GM19467 (cell line): ENCODE results near the gene TBL1X.
A peak's percentile ranks its signal among the peaks of the same experiment; 100 is the strongest.

ENCODE experiments used
- ATAC-seq: cut with Tn5 transposase; IDR thresholded peaks from one replicate; pipeline ENCODE4 v1.9.1; 2021; ENCODE audit warnings: mild to moderate bottlenecking, moderate library complexity; ENCODE audit not compliant: unreplicated experiment

TBL1X gene

DNA sequence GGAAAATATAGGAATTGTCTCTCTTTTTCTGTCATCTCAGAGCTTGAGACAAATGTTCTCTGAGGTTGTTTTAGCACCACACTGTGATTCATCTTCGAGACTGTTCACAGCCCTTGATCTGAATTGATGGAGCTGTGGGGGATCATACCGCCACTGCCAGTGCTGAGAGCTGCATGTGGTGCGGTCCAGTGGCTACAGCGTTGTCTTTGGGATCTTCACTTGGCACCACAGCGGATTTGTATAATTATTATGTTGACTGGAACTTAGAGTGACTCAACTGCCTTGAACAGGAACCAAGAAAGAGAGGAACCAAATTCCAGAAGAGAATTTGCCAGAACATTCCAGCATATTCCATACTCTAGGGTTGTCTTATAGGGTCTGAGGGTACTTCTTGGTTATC is 29.1 kb downstream of the TBL1X start:
- ATAC-seq = no peak

GRCh38 chrX:9494771-9495170 is 29.9 kb downstream of the TBL1X start:
- ATAC-seq = no peak

GRCh38 chrX:9495496-9495895 is 30.6 kb downstream of the TBL1X start:
- no peak for ATAC-seq

GRCh38 chrX:9498236-9498635 is 33.4 kb downstream of the TBL1X start:
- ATAC-seq = no peak

DNA sequence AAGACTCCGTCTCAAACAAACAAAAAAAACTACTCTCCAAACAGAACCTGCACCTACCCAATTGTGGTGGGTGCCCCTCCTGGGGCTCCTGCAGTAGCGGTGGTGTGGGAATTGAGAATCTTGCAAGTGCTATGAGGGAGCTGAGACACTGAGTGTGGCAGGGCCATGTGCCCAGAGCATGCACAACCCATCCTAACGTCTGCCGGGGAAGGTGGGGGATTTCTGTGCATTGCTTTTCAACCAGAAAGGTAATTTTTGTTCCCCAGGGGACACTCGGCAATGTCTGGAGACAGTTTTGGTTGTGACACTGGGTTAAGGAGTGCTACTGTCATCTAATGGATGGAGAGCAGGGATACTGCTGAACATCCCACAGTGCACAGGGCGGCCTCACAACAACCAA is 35.7 kb downstream of the TBL1X start:
- ATAC-seq = no peak

DNA sequence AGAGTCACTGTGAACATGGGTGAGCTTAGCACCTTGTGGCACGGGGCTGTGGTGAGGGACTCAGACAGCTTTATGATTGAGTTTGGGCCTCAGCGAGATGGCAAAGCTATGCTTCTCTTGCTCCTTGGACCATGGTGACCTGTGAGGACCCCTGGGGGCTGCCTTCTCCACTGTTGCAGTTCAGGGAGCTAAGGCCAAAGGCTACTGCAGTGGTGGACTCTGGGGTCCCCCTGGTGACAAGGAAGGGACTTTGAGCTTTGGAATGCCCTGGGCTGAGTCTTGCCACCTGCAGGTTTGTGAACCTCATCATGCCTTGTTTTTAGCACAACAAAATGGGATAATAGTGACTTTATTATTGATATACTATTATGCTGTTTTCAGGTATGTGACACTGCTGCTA is 36.5 kb downstream of the TBL1X start:
- ATAC-seq = no peak

GRCh38 chrX:9503261-9503660 is 38.4 kb downstream of the TBL1X start:
- ATAC-seq = no peak

- ATAC-seq = no peak
Observed at GRCh38 chrX:9510366-9510765, 45.5 kb downstream of the TBL1X start.

GRCh38 chrX:9510980-9511379 is 46.1 kb downstream of the TBL1X start:
- ATAC-seq = no peak

GRCh38 chrX:9515489-9515888 is 50.6 kb downstream of the TBL1X start:
- no peak for ATAC-seq

GRCh38 chrX:9515973-9516538 is 51.2 kb downstream of the TBL1X start:
- ATAC-seq = no peak

- no peak for ATAC-seq
Observed at GRCh38 chrX:9516635-9517034, 51.8 kb downstream of the TBL1X start.

DNA sequence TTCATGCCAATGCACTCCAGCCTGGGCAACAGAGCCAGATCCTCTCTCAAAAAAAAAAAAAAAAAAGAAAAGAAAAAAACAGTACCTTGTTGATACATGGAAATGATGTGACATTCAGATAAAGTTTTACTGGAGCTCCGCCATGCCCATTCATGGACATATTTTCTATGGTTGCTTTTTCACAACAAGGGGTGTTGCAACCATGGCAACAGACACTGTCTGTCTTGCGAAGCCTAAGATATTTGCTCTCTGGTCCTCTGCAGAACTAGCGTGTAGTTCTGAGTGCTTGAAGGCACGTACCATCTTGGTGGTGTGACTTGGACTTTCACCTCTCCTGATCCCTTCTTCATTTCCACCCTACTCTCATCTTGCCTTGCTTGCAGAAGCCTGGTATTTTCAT is 53.2 kb downstream of the TBL1X start:
- ATAC-seq = no peak

GRCh38 chrX:9518889-9519288 is 54.0 kb downstream of the TBL1X start:
- ATAC-seq = no peak

DNA sequence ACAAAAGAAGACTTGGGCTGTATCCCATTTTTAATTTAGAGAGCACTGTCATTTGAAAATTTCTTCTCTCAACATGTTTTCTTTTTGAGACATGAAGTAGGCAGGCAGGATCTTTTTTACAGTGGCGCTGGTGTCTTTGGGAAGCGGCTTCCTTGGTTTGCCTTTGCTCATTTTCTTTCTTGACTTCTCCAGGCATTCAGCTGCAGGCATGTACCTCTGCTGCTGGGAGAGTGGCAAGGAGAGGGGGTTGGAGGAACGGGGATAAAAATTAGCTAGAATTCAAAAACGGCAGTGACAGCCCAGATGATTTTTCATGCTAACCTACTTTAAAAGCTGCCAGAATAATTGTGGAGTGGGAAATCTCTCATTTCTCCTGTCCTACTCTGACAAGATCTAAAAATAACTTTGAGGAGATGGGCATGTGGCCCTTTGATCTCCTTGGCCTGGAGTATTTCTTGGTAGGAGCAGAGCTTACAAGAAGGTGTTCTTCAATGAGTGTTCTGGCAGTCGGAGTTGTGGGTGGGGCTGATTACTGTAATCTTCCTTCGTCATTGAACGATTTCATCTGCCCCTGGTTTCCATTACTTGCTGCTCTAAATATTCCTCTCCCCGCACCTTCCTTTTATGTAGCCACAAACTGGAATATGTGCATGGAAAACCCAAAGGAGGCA is 54.8 kb downstream of the TBL1X start:
- no peak for ATAC-seq

DNA sequence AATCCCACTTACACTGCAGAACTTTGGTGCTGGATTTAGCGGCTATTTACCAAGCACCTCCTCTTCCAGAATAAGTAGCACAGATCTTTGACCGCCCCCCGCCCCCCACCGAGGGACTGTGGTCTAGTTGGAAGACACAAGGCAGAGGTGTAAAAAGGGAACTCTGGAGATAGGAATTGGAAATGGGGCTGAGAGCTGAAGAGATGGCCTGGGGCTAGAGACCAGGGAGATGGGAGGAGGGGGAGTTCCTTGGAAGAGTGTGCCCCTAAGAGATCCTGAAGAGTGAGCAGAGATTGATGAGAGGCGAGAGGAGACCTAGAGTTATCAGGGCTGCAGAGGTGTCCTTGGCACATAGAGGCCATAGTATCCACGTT is 55.3 kb downstream of the TBL1X start:
- ATAC-seq = no peak

DNA sequence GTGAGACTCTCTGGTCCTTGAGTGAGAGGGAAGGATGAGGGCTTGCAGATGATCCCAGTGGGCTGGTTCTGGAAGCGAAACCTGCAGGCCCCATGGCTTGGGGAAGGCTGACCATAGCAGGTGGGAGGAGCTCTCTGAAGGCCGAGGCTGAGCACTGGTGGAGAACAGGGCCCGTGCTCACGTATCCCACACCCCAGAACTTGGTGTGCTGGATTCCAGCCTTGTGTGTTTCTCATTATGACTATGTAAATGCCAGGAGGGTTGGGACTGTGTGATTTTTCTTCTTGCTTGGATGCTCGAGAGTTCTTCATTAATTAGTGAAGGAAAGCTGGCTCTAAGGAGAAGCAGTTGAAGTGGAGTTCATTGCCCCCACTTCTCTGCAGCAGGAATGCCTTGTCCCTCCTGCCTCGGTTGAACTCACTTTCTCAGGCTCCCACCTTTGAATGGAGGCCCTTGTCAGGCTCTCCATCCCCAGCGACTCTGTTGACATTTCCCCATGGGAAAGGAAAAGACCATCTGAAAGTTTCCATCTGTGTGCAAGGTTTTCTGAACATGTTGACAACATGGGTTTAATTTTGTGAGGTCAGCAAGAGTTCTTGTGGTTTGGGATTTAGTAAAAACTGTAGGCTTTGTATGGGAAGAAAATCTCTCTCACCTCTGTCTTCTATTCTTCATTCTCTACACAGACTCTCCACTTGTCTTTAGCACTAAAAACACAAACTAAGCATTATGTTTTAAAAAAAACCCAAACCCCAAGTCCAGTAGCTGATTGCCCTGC is 57.7 kb downstream of the TBL1X start:
- ATAC-seq = no peak

- ATAC-seq = no peak
Observed at GRCh38 chrX:9525511-9526248, 60.8 kb downstream of the TBL1X start.

- ATAC-seq = no peak
Observed at GRCh38 chrX:9526965-9527364, 62.1 kb downstream of the TBL1X start.

GRCh38 chrX:9528498-9528897 is 63.6 kb downstream of the TBL1X start:
- no peak for ATAC-seq

DNA sequence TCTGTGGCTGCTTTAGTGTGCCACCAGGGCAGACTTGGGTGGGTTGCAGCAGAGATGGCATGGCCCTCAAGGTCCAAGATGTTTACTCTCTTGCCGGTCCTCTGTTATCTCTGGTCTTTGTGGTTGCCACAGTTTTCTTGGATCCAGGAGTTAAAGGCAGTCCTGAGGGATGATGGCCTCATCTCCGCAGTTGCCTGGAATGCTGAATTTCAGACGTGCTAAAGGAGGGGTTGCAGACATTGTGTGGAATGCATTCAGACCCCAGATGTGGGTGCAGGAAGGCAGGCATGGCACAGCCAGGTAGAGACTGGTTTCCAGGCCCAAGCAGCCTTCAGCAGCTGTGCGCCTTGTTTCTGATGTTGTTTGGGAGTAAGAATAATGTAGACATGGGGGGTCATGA is 64.4 kb downstream of the TBL1X start:
- ATAC-seq = no peak

DNA sequence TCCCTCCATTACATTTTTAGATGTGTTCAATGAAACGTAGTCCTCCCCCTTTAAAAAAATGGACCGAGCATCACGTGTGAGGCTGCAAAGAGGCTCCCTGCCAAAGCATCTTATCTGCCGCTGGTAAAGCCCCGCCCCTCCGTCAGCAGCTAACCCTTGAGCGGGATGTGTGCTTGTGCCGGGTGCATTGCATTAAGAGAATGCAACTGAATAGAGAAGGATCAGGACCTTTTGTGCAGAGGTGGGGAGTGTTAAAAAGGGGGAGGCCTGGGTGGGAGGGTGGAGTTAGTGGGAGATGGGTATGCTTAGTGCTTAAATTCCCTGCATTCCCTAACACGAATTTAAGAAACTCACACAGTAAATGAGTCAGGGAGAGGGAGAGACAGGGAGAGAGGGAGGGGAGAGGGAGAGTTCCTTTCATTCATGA is 66.0 kb downstream of the TBL1X start:
- ATAC-seq = peak; percentile 80
